K562 (cell line): ENCODE data around the gene TSPAN1. TPM values are rescaled to one million over a fixed set of nuclear protein-coding genes. Genes with fewer than 3 reads are reported as not detected.

Experiments
- ARHGAP35 ChIP-seq: fragments of 450-650 bp; IDR thresholded peaks from 2 replicates; pipeline ENCODE4 v1.6.1; 2018; ENCODE audit not compliant: partially characterized antibody
- BACH1 ChIP-seq: fragments of 200-800 bp; sonication (Bioruptor generic); IDR thresholded peaks from 2 replicates; pipeline ENCODE4 v1.6.1; 2016; ENCODE audit warnings: missing genetic modification characterization, missing compliant biosample characterization
- GATAD2B ChIP-seq: fragments of 450-650 bp; IDR thresholded peaks from 2 replicates; pipeline ENCODE4 v1.6.1; 2017; ENCODE audit warnings: mild to moderate bottlenecking, borderline replicate concordance
- HOXB6 ChIP-seq: fragments of 250-450 bp; sonication (Bioruptor Pico); IDR thresholded peaks from 2 replicates; pipeline ENCODE4 v1.5.1; 2022; ENCODE audit warnings: mild to moderate bottlenecking, borderline replicate concordance
- KDM2B ChIP-seq: fragments of 250-450 bp; sonication (Bioruptor Pico); IDR thresholded peaks from 2 replicates; pipeline ENCODE4 v1.8.0; 2021; ENCODE audit warnings: mild to moderate bottlenecking, moderate library complexity
- RB1 ChIP-seq: fragments of 450-650 bp; IDR thresholded peaks from 2 replicates; pipeline ENCODE4 v1.6.1; 2017; ENCODE audit warnings: low read depth, mild to moderate bottlenecking
- XRCC3 ChIP-seq: fragments of 450-650 bp; IDR thresholded peaks from 2 replicates; pipeline ENCODE4 v1.6.1; 2017; ENCODE audit warnings: mild to moderate bottlenecking, moderate library complexity
- ZNF133 ChIP-seq: fragments of 250-450 bp; sonication (Bioruptor Pico); IDR thresholded peaks from 2 replicates; pipeline ENCODE4 v1.4.0; 2020; ENCODE audit warnings: mild to moderate bottlenecking
- polyA plus RNA-seq, 8 experiments: library from polyadenylated mRNA; depleted of rRNA in 4 of 8; stranded (reverse) in 5 of 8; unstranded in 3 of 8; fragments of >200 nt; fragmentation: Nextera tagmentation in 2 of 8; fragmentation: Illumina TruSeq in 1 of 8; extraction: Ambion mirVana in 2 of 8; extraction: Trizol in 1 of 8; gene quantifications; 2 replicates each; pipeline versions ENCODE4 v1.2.1 to v1.2.3, GENCODE V29; 2011 to 2014; ENCODE audit warnings: inconsistent platforms in 1 of 8, missing spikeins in 1 of 8
- total RNA-seq, 7 experiments: library from RNA; depleted of rRNA in 6 of 7; stranded (reverse); fragments of >200 nt in 6 of 7; fragmentation: Illumina TruSeq in 2 of 7; extraction: Trizol in 2 of 7; gene quantifications; 2 replicates each; pipeline versions ENCODE4 v1.2.1 to v1.2.3, GENCODE V29; 2011 to 2021; ENCODE audit warnings: low replicate concordance in 1 of 7
- TF ChIP-seq, protein P1 (sequence below), 2 experiments: fragments of 450-650 bp in 1 of 2; sonication (generic) in 1 of 2; formaldehyde crosslinking in 1 of 2; IDR thresholded peaks; 2 replicates each; pipeline versions ENCODE4 v1.7.1 to v1.9.0; 2016 to 2022; ENCODE audit warnings: inconsistent platforms in 1 of 2, mild to moderate bottlenecking in 1 of 2, missing genetic modification reagents in 1 of 2
- TF ChIP-seq, protein P2 (sequence below): sonication (generic); formaldehyde crosslinking; IDR thresholded peaks from 2 replicates; pipeline ENCODE4 v1.8.0; 2022; ENCODE audit warnings: mild to moderate bottlenecking, missing genetic modification reagents, borderline replicate concordance
- TF ChIP-seq, protein P3 (sequence below): fragments of 250-450 bp; sonication (Bioruptor Pico); IDR thresholded peaks from 2 replicates; pipeline ENCODE4 v1.4.0; 2020; ENCODE audit warnings: mild to moderate bottlenecking, moderate library complexity, borderline replicate concordance

The TSPAN1 gene
- total and polyA plus RNA-seq, 9 of the 15 experiments (the other 6 are each of a cell fraction or from before 2014, with no cell fraction given) = 0.58 TPM; not detected in 8

DNA sequence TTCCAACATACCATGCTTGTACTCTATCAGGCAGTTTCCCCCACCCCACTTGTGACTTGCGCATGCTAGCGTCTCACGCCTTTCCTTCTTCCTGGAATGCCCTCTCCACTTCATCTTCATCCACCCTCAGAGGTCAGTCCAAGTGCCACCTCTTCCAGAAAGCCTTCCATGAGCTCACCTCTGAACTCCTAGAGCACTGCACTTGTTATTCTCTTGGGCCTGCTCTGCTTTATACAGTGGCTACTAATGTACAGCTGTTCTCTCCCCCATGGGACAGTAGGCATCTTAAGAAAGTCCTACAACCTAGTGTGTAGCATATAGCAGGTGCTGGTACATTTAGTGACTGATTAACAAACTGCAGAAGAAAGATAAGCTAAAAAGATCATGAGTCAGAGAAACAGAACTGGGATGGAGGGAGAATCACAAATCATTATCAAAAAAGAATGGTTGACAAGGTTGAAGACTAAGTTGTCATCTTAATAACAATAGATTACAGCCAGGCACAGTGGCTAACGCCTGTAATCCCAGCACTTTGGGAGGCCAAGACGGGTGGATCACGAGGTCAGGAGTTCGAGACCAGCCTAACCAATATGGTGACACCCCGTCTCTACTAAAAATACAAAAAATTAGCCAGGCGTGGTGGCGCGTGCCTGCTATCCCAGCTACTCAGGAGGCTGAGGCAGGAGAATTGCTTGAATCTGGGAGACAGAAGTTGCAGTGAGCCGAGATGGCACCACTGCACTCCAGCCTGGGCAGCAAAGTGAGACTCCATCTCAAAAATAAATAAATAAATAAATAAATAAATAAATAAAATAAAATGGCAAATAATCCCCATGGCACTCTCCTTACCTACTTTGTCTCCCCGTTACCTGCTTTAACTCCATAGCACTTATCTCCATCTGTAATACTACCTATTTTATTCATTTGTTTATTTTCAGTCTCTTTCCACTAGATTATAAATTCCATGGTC lies 16.3 kb upstream of the TSPAN1 start (continued):
- TF ChIP-seq HOXB6 (CRISPR knock-in tag) = no peak
- TF ChIP-seq RB1 = 0 out of 2 replicates have a peak, but pooled peaks have one; percentile 39
- peak; percentile 98 for TF ChIP-seq GATAD2B
- TF ChIP-seq, protein P1, sequence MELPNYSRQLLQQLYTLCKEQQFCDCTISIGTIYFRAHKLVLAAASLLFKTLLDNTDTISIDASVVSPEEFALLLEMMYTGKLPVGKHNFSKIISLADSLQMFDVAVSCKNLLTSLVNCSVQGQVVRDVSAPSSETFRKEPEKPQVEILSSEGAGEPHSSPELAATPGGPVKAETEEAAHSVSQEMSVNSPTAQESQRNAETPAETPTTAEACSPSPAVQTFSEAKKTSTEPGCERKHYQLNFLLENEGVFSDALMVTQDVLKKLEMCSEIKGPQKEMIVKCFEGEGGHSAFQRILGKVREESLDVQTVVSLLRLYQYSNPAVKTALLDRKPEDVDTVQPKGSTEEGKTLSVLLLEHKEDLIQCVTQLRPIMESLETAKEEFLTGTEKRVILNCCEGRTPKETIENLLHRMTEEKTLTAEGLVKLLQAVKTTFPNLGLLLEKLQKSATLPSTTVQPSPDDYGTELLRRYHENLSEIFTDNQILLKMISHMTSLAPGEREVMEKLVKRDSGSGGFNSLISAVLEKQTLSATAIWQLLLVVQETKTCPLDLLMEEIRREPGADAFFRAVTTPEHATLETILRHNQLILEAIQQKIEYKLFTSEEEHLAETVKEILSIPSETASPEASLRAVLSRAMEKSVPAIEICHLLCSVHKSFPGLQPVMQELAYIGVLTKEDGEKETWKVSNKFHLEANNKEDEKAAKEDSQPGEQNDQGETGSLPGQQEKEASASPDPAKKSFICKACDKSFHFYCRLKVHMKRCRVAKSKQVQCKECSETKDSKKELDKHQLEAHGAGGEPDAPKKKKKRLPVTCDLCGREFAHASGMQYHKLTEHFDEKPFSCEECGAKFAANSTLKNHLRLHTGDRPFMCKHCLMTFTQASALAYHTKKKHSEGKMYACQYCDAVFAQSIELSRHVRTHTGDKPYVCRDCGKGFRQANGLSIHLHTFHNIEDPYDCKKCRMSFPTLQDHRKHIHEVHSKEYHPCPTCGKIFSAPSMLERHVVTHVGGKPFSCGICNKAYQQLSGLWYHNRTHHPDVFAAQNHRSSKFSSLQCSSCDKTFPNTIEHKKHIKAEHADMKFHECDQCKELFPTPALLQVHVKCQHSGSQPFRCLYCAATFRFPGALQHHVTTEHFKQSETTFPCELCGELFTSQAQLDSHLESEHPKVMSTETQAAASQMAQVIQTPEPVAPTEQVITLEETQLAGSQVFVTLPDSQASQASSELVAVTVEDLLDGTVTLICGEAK (IDR thresholded peaks at IDR 0.05) = peak; percentile 26; the same call in 1 of the 2 replicates
- TF ChIP-seq, protein P1 (CRISPR knock-in tag; IDR thresholded peaks at IDR 0.05) = no peak
- 0 out of 2 replicates have a peak, but pooled peaks have one; percentile 28 for TF ChIP-seq KDM2B (CRISPR knock-in tag)
- no peak for TF ChIP-seq XRCC3
- TF ChIP-seq ZNF133 = no peak
- TF ChIP-seq, protein P2, sequence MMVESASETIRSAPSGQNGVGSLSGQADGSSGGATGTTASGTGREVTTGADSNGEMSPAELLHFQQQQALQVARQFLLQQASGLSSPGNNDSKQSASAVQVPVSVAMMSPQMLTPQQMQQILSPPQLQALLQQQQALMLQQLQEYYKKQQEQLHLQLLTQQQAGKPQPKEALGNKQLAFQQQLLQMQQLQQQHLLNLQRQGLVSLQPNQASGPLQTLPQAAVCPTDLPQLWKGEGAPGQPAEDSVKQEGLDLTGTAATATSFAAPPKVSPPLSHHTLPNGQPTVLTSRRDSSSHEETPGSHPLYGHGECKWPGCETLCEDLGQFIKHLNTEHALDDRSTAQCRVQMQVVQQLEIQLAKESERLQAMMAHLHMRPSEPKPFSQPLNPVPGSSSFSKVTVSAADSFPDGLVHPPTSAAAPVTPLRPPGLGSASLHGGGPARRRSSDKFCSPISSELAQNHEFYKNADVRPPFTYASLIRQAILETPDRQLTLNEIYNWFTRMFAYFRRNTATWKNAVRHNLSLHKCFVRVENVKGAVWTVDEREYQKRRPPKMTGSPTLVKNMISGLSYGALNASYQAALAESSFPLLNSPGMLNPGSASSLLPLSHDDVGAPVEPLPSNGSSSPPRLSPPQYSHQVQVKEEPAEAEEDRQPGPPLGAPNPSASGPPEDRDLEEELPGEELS (CRISPR knock-in tag) = no peak
- TF ChIP-seq, protein P3, sequence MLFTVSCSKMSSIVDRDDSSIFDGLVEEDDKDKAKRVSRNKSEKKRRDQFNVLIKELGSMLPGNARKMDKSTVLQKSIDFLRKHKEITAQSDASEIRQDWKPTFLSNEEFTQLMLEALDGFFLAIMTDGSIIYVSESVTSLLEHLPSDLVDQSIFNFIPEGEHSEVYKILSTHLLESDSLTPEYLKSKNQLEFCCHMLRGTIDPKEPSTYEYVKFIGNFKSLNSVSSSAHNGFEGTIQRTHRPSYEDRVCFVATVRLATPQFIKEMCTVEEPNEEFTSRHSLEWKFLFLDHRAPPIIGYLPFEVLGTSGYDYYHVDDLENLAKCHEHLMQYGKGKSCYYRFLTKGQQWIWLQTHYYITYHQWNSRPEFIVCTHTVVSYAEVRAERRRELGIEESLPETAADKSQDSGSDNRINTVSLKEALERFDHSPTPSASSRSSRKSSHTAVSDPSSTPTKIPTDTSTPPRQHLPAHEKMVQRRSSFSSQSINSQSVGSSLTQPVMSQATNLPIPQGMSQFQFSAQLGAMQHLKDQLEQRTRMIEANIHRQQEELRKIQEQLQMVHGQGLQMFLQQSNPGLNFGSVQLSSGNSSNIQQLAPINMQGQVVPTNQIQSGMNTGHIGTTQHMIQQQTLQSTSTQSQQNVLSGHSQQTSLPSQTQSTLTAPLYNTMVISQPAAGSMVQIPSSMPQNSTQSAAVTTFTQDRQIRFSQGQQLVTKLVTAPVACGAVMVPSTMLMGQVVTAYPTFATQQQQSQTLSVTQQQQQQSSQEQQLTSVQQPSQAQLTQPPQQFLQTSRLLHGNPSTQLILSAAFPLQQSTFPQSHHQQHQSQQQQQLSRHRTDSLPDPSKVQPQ (CRISPR knock-in tag) = no peak
- TF ChIP-seq BACH1 (tag) = peak; percentile 54; the same call in 1 of the 2 replicates
- TF ChIP-seq ARHGAP35 = no peak
